Measurements from ENCODE around the gene C3orf80. TPM values are rescaled to one million over a fixed set of nuclear protein-coding genes. Genes with fewer than 3 reads are reported as not detected.
A peak's percentile ranks its signal among the peaks of the same experiment; 100 is the strongest.
"Not testable (repeated sequence)": the region's sequence is repeated elsewhere in the genome, so short reads cannot be mapped to it uniquely, and the experiment has no call there.

C3orf80 gene
- 1 to 10 TPM in 1 of 2 donors, under 1 TPM in 1; 0.91 to 3.3 TPM for total RNA-seq
- under 1 TPM; 0.23 to 0.77 TPM for polyA plus RNA-seq
- long read RNA-seq, donor 1, transcript C3orf80-201 (1 exons, 2,718 nt) = major isoform, 16 of 16 reads
- long read RNA-seq, donor 1, partial matches to known transcripts = 0 of 16 reads
- long read RNA-seq, donor 1, other reads (novel, unspliced or antisense) = 0 of 16 reads
- long read RNA-seq, donor 2, transcript C3orf80-201 (1 exons, 2,718 nt) = major isoform, 9 of 9 reads
- long read RNA-seq, donor 2, partial matches to known transcripts = 0 of 9 reads
- long read RNA-seq, donor 2, other reads (novel, unspliced or antisense) = 0 of 9 reads
- long read RNA-seq, donor 3, transcript C3orf80-201 (1 exons, 2,718 nt) = major isoform, 6 of 6 reads
- long read RNA-seq, donor 3, partial matches to known transcripts = 0 of 6 reads
- long read RNA-seq, donor 3, other reads (novel, unspliced or antisense) = 0 of 6 reads
- long read RNA-seq, donor 4, partial matches to known transcripts = 0 of 4 reads
- long read RNA-seq, donor 4, other reads (novel, unspliced or antisense) = 0 of 4 reads
- long read RNA-seq, donor 5, transcript C3orf80-201 (1 exons, 2,718 nt) = major isoform, 12 of 12 reads
- long read RNA-seq, donor 5, partial matches to known transcripts = 0 of 12 reads
- long read RNA-seq, donor 5, other reads (novel, unspliced or antisense) = 0 of 12 reads

- no peak for TF ChIP-seq CTCF (IDR thresholded peaks at IDR 0.05; ENCODE audit: control extremely low read depth, extremely low read depth)
- no peaks in the 10 kb centered on the region for H3K36me3 ChIP-seq (ENCODE audit: control insufficient read depth in 4 of 4, insufficient read depth in 4 of 4, low read length in 4 of 4)
- 0 to 1% methylated on average over 70 to 104 of the region's 104 CpGs for WGBS, 2 donors
- DNase-seq (peak; percentile 45 to 75 (median 67)), ATAC-seq (ENCODE audit: insufficient read depth, low FRiP score) (peak; percentile 84)
- H3K27me3 ChIP-seq (ENCODE audit: control insufficient read depth in 3 of 3, insufficient read depth in 3 of 3, low read length in 2 of 3) = peaks cover 0 to 41% (median 35%) of the 10 kb centered on the region in 3 donors
- no peaks in the 10 kb centered on the region for H3K9me3 ChIP-seq (ENCODE audit: control insufficient read depth in 4 of 4, insufficient read depth in 3 of 4, low read length in 3 of 4)
- H3K27ac ChIP-seq (ENCODE audit: low read depth in 1 of 2, low read length in 1 of 2) = no peak within 1 kb of the TSS
- H3K4me3 ChIP-seq = peak within 1 kb of the TSS; percentile 60
- H3K9ac ChIP-seq (ENCODE audit: insufficient read depth in 1 of 2, low read length in 2 of 2) = no peak within 1 kb of the TSS
- H3K4me1 ChIP-seq (ENCODE audit: control insufficient read depth in 5 of 5, insufficient read depth in 5 of 5, low read length in 5 of 5) = peaks cover 0 to 21% (median 8%) of the 10 kb centered on the region in 5 donors
Measured at GRCh38 chr3:160225176-160226025, at the start of gene C3orf80. TSS of gene C3orf80 (plus strand) at chr3:160225422. CDS start at chr3:160225636, 214 bp downstream.

- H3K27ac ChIP-seq (ENCODE audit: low read depth in 1 of 2, low read length in 1 of 2) = no peak overlapping the region
- no peaks in the 10 kb centered on the region for H3K36me3 ChIP-seq (ENCODE audit: control insufficient read depth in 4 of 4, insufficient read depth in 4 of 4, low read length in 4 of 4)
- no peak overlapping the region for H3K9ac ChIP-seq (ENCODE audit: insufficient read depth in 1 of 2, low read length in 2 of 2)
- H3K4me1 ChIP-seq (ENCODE audit: control insufficient read depth in 5 of 5, insufficient read depth in 5 of 5, low read length in 5 of 5) = peaks cover 0 to 8% (median 2%) of the 10 kb centered on the region in 5 donors
- no peak overlapping the region for H3K4me3 ChIP-seq
- ATAC-seq (ENCODE audit: insufficient read depth, low FRiP score) (no peak), DNase-seq (no peak)
- H3K9me3 ChIP-seq (ENCODE audit: control insufficient read depth in 4 of 4, insufficient read depth in 3 of 4, low read length in 3 of 4) = no peaks in the 10 kb centered on the region
- TF ChIP-seq CTCF (IDR thresholded peaks at IDR 0.05; ENCODE audit: control extremely low read depth, extremely low read depth) = no peak
- H3K27me3 ChIP-seq (ENCODE audit: control insufficient read depth in 3 of 3, insufficient read depth in 3 of 3, low read length in 2 of 3) = no peaks in the 10 kb centered on the region
Measured at GRCh38 chr3:160176923-160177322, 48.3 kb upstream of the C3orf80 start.

DNA sequence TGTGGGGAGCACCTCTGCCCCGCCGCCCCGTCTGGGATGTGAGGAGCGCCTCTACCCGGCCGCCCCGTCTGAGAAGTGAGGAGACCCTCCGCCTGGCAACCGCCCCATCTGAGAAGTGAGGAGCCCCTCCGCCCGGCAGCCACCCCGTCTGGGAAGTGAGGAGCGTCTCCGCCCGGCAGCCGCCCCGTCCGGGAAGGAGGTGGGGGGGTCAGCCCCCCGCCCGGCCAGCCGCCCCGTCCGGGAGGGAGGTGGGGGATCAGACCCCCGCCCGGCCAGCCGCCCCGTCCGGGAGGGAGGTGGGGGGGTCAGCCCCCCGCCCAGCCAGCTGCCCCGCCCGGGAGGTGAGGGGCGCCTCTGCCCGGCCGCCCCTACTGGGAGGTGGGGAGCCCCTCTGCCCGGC lies 46.6 kb upstream of the C3orf80 start:
- not testable (repeated sequence) for H3K36me3 ChIP-seq (ENCODE audit: control insufficient read depth in 4 of 4, insufficient read depth in 4 of 4, low read length in 4 of 4)

DNA sequence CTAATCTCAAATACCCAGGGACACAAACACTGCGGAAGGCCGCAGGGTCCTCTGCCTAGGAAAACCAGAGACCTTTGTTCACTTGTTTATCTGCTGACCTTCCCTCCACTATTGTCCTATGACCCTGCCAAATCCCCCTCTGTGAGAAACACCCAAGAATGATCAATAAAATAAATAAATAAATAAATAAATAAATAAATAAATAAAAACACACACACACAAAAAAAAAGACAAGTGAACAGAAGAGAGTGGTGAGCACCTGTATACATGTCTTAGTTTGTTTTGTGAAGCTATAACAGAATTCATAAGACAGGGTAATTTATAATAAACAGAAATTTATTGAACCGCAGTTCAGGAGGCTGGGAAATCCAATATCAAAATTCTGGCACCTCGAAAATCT lies 45.8 kb upstream of the C3orf80 start:
- peaks cover 0 to 13% (median 0%) of the 10 kb centered on the region in 5 donors for H3K4me1 ChIP-seq (ENCODE audit: control insufficient read depth in 5 of 5, insufficient read depth in 5 of 5, low read length in 5 of 5)
- 90 to 96% methylated on average over 2 of the region's 4 CpGs for WGBS, 2 donors
- ATAC-seq (ENCODE audit: insufficient read depth, low FRiP score) = not testable (repeated sequence)

More for the DNA sequence above, 46.6 kb upstream of the C3orf80 start:
- H3K9me3 ChIP-seq (ENCODE audit: control insufficient read depth in 4 of 4, insufficient read depth in 3 of 4, low read length in 3 of 4); H3K27ac ChIP-seq (ENCODE audit: low read depth in 1 of 2, low read length in 1 of 2); ATAC-seq (ENCODE audit: insufficient read depth, low FRiP score); H3K9ac ChIP-seq (ENCODE audit: insufficient read depth in 1 of 2, low read length in 2 of 2); H3K4me1 ChIP-seq (ENCODE audit: control insufficient read depth in 5 of 5, insufficient read depth in 5 of 5, low read length in 5 of 5); H3K4me3 ChIP-seq; DNase-seq; H3K27me3 ChIP-seq (ENCODE audit: control insufficient read depth in 3 of 3, insufficient read depth in 3 of 3, low read length in 2 of 3): not testable (repeated sequence)
- 95 to 97% methylated on average over 13 to 33 of the region's 35 CpGs for WGBS, 2 donors

More for the DNA sequence above, 45.8 kb upstream of the C3orf80 start:
- H3K9me3 ChIP-seq (ENCODE audit: control insufficient read depth in 4 of 4, insufficient read depth in 3 of 4, low read length in 3 of 4); H3K4me3 ChIP-seq; H3K27ac ChIP-seq (ENCODE audit: low read depth in 1 of 2, low read length in 1 of 2); H3K27me3 ChIP-seq (ENCODE audit: control insufficient read depth in 3 of 3, insufficient read depth in 3 of 3, low read length in 2 of 3); H3K9ac ChIP-seq (ENCODE audit: insufficient read depth in 1 of 2, low read length in 2 of 2); DNase-seq; H3K36me3 ChIP-seq (ENCODE audit: control insufficient read depth in 4 of 4, insufficient read depth in 4 of 4, low read length in 4 of 4): not testable (repeated sequence)

Measured in lung (tissue), 16 donors.